HG03139 (cell line): Measurements from ENCODE around the gene SLC45A3.

Experiments used
- ATAC-seq: cut with Tn5 transposase; IDR thresholded peaks from one replicate; pipeline ENCODE4 v1.9.1; 2021; ENCODE audit not compliant: unreplicated experiment

SLC45A3 gene

DNA sequence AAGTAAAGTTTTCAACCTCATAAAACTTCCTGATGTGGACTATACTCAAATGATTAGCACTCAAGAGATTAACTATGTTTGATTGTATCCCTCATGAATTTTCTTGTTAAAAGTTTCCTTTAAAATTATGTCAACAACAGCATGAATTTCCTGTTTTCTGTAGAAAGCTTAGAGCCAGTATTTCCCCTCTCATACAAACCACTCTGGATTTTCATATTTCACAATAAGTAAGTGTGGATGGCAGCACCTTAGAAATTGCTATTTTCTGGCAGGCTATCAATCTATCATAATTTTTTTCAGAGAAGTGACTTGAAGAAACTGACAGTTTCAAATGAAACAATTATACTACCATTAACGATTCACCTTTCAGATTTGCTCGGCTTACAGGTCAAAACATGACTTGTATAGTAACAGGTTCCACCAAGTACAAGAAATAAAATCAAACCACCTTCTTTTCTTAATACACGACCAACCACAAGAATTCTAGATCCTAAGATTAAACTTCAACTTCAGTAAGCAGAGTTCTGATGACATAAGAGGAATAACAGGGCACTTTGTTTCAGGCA, 69.3 kb downstream of the SLC45A3 start:
- ATAC-seq = no peak

DNA sequence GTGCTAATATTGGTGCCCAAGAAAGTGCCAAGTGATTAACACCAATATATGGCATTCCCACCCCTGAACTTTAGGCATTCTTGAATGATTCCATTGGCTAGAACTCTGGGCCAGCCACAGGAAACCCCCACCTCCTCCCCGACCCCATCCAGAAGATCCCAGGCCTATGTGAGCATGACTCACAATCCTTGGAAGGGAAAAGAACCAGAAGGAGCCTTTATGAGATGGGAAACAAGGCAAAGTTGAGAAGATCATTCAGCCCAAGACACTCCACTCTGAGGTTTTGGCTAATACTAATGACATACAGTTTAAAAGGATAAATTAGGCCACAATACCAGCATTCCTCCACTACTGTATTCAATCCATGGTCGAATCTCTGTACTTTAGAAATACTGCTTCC, 70.3 kb downstream of the SLC45A3 start:
- no peak for ATAC-seq
